ENCODE results near the gene MALT1.

DNA sequence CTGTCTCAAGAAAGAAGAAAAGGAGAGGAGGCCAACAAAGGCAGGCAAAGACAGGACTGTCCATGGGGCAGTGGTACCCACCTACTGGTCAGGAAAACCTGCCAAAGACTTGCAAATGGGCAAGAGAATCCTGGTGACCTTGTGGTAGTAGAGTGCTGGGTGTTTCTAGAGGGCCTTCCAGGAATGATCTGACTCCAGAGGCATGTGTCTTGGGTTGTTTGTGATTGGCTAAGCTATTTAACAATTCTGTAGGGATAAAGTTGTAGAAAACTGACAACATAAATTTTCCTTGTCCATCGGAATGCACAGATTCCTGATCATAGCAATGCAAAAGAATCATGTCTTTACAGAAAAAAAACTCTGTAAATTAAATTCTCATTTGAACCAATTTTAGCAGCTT, 125.0 kb downstream of the MALT1 start:
- TF ChIP-seq, protein P1, sequence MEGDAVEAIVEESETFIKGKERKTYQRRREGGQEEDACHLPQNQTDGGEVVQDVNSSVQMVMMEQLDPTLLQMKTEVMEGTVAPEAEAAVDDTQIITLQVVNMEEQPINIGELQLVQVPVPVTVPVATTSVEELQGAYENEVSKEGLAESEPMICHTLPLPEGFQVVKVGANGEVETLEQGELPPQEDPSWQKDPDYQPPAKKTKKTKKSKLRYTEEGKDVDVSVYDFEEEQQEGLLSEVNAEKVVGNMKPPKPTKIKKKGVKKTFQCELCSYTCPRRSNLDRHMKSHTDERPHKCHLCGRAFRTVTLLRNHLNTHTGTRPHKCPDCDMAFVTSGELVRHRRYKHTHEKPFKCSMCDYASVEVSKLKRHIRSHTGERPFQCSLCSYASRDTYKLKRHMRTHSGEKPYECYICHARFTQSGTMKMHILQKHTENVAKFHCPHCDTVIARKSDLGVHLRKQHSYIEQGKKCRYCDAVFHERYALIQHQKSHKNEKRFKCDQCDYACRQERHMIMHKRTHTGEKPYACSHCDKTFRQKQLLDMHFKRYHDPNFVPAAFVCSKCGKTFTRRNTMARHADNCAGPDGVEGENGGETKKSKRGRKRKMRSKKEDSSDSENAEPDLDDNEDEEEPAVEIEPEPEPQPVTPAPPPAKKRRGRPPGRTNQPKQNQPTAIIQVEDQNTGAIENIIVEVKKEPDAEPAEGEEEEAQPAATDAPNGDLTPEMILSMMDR (IDR thresholded peaks at IDR 0.05), result no peak
- TF ChIP-seq POLR2A (IDR thresholded peaks at IDR 0.05), result no peak
